ENCODE results near the gene ATG13.

Gene ATG13

GRCh38 chr11:46686886-46687795 lies 69.8 kb downstream of the ATG13 start:
- Histone ChIP-seq H3K4me3 (ENCODE audit: low read depth, low read length) (no peak overlapping the region), H3K9me3 (no peaks in the 10 kb centered on the region), H3K27me3 (no peaks in the 10 kb centered on the region), H3K4me1 (no peaks in the 10 kb centered on the region), H3K36me3 (no peaks in the 10 kb centered on the region)
- no peak for TF ChIP-seq CTCF (IDR thresholded peaks at IDR 0.05; ENCODE audit: low read depth, low read length)
- no peak for DNase-seq

GRCh38 chr11:46690702-46691101 lies 73.3 kb downstream of the ATG13 start:
- TF ChIP-seq CTCF (IDR thresholded peaks at IDR 0.05; ENCODE audit: low read depth, low read length) = no peak
- Histone ChIP-seq H3K4me3 (ENCODE audit: low read depth, low read length) (no peak overlapping the region), H3K9me3 (no peaks in the 10 kb centered on the region), H3K4me1 (no peaks in the 10 kb centered on the region), H3K27me3 (no peaks in the 10 kb centered on the region), H3K36me3 (no peaks in the 10 kb centered on the region; the same call in 1 of the 2 replicates)
- no peak for DNase-seq

GRCh38 chr11:46692450-46692849 lies 75.1 kb downstream of the ATG13 start:
- Histone ChIP-seq H3K4me1 (no peaks in the 10 kb centered on the region), H3K27me3 (no peaks in the 10 kb centered on the region), H3K9me3 (no peaks in the 10 kb centered on the region), H3K36me3 (no peaks in the 10 kb centered on the region; the same call in 1 of the 2 replicates), H3K4me3 (ENCODE audit: low read depth, low read length) (no peak overlapping the region)
- DNase-seq = no peak
- no peak for TF ChIP-seq CTCF (IDR thresholded peaks at IDR 0.05; ENCODE audit: low read depth, low read length)

GRCh38 chr11:46693597-46694012 lies 76.3 kb downstream of the ATG13 start:
- no peaks in the 10 kb centered on the region; the same call in 1 of the 2 replicates for H3K36me3 ChIP-seq
- H3K4me3 ChIP-seq (ENCODE audit: low read depth, low read length) = no peak overlapping the region
- no peak for TF ChIP-seq CTCF (IDR thresholded peaks at IDR 0.05; ENCODE audit: low read depth, low read length)
- no peaks in the 10 kb centered on the region for H3K9me3 ChIP-seq
- H3K4me1 ChIP-seq = no peaks in the 10 kb centered on the region; the same call in 1 of the 2 replicates
- no peaks in the 10 kb centered on the region for H3K27me3 ChIP-seq
- no peak for DNase-seq

- Histone ChIP-seq H3K4me1 (no peaks in the 10 kb centered on the region; the same call in 1 of the 2 replicates), H3K36me3 (no peaks in the 10 kb centered on the region; the same call in 1 of the 2 replicates), H3K9me3 (no peaks in the 10 kb centered on the region), H3K4me3 (ENCODE audit: low read depth, low read length) (no peak overlapping the region), H3K27me3 (no peaks in the 10 kb centered on the region)
- no peak for DNase-seq
- no peak for TF ChIP-seq CTCF (IDR thresholded peaks at IDR 0.05; ENCODE audit: low read depth, low read length)
These were observed 76.7 kb downstream of the ATG13 start for GRCh38 chr11:46694072-46694471.

- TF ChIP-seq CTCF (IDR thresholded peaks at IDR 0.05; ENCODE audit: low read depth, low read length) = no peak
- DNase-seq = no peak
- Histone ChIP-seq H3K36me3 (no peaks in the 10 kb centered on the region; the same call in 1 of the 2 replicates), H3K4me3 (ENCODE audit: low read depth, low read length) (no peak overlapping the region), H3K27me3 (no peaks in the 10 kb centered on the region), H3K9me3 (no peaks in the 10 kb centered on the region), H3K4me1 (no peaks in the 10 kb centered on the region; the same call in 1 of the 2 replicates)
These were observed 77.3 kb downstream of the ATG13 start for GRCh38 chr11:46694607-46695006.
